Thyroid gland (tissue), 4 donors: Measurements from ENCODE around the gene NOL4.

Experiments
- POLR2A ChIP-seq, 2 donors: fragments of 450-650 bp; IDR thresholded peaks; one replicate each; pipeline ENCODE4 v1.6.1; 2017; ENCODE audit warnings: antibody characterized with exemption in 2 of 2, mild to moderate bottlenecking in 2 of 2, moderate library complexity in 1 of 2
- TF ChIP-seq, protein P1 (sequence below), 6 experiments: fragments of 200-600 bp in 3 of 6; fragments of 450-650 bp in 3 of 6; sonication (generic) in 3 of 6; IDR thresholded peaks; one replicate each; pipeline ENCODE4 v1.5.1; 2016 to 2019; ENCODE audit warnings: antibody characterized with exemption in 6 of 6, mild to moderate bottlenecking in 2 of 6, inconsistent platforms in 1 of 6, moderate library complexity in 1 of 6

DNA sequence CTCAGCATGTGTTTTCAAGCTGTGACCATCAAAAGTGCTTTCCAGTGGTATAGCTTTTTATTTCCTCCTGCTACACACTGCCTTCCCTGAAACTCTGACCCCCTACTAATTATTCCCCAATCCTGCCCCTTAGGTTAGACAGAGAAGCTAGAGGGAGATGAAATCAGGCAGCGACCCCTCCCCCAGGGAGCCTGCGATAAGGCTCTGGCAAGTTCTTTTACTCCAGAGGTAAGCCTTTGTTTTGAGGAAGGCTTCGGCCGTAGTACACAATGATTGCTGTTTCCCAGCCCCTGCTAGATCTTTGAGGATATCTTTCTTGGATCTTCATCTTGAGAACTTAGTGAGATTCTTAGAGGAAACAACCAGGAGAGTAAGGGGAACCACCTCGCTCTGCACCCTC lies 33.5 kb upstream of the NOL4 start:
- TF ChIP-seq, protein P1, sequence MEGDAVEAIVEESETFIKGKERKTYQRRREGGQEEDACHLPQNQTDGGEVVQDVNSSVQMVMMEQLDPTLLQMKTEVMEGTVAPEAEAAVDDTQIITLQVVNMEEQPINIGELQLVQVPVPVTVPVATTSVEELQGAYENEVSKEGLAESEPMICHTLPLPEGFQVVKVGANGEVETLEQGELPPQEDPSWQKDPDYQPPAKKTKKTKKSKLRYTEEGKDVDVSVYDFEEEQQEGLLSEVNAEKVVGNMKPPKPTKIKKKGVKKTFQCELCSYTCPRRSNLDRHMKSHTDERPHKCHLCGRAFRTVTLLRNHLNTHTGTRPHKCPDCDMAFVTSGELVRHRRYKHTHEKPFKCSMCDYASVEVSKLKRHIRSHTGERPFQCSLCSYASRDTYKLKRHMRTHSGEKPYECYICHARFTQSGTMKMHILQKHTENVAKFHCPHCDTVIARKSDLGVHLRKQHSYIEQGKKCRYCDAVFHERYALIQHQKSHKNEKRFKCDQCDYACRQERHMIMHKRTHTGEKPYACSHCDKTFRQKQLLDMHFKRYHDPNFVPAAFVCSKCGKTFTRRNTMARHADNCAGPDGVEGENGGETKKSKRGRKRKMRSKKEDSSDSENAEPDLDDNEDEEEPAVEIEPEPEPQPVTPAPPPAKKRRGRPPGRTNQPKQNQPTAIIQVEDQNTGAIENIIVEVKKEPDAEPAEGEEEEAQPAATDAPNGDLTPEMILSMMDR (IDR thresholded peaks at IDR 0.05) = no peak
- no peak for TF ChIP-seq POLR2A (IDR thresholded peaks at IDR 0.05)
